DOHH2 (cell line): Measurements from ENCODE around the gene PTPRN2.

Source experiments
- H3F3A ChIP-seq: fragments of 200-600 bp; sonication (generic), shearing (Covaris generic); 2 replicates; pipeline ENCODE4 v1.6.0; 2016; ENCODE audit warnings: antibody characterized with exemption, mild to moderate bottlenecking; ENCODE audit not compliant: control insufficient read depth, insufficient read depth
- H3K27ac ChIP-seq: fragments of 200-600 bp; sonication (generic); 2 replicates; pipeline ENCODE4 v1.5.1; 2014; ENCODE audit warnings: low read depth, mild to moderate bottlenecking, low read length, moderate library complexity
- H3K27me3 ChIP-seq: fragments of 200-600 bp; sonication (generic); 2 replicates; pipeline ENCODE4 v1.6.1; 2014; ENCODE audit warnings: mild to moderate bottlenecking, low read length, mixed read lengths; ENCODE audit not compliant: control insufficient read depth
- H3K36me3 ChIP-seq: fragments of 200-600 bp; sonication (generic); 2 replicates; pipeline ENCODE4 v1.6.1; 2014; ENCODE audit warnings: mild to moderate bottlenecking, low read length, moderate library complexity, mixed read lengths; ENCODE audit not compliant: control insufficient read depth
- H3K4me1 ChIP-seq: fragments of 200-600 bp; sonication (generic); 2 replicates; pipeline ENCODE4 v1.6.1; 2014; ENCODE audit warnings: mild to moderate bottlenecking, low read length, mixed read lengths; ENCODE audit not compliant: control insufficient read depth
- H3K4me2 ChIP-seq: fragments of 200-600 bp; sonication (generic); 2 replicates; pipeline ENCODE4 v1.6.0; 2014; ENCODE audit warnings: mild to moderate bottlenecking, low read length, moderate library complexity
- H3K4me3 ChIP-seq: fragments of 200-600 bp; sonication (generic); 2 replicates; pipeline ENCODE4 v1.5.1; 2014; ENCODE audit warnings: mild to moderate bottlenecking, low read length, mixed read lengths
- H3K79me2 ChIP-seq: fragments of 200-600 bp; sonication (generic); 2 replicates; pipeline ENCODE4 v1.6.1; 2014; ENCODE audit warnings: mild to moderate bottlenecking, low read length, mixed read lengths; ENCODE audit not compliant: control insufficient read depth
- H3K9me2 ChIP-seq: fragments of 200-600 bp; sonication (generic); replicated peaks from 2 replicates; pipeline ENCODE4 v1.6.1; 2014; ENCODE audit warnings: mild to moderate bottlenecking, low read length, mixed read lengths; ENCODE audit not compliant: control insufficient read depth
- H3K9me3 ChIP-seq: fragments of 200-600 bp; sonication (generic); 2 replicates; pipeline ENCODE4 v1.6.1; 2014; ENCODE audit warnings: antibody characterized with exemption, low read length, mixed read lengths; ENCODE audit not compliant: control insufficient read depth, insufficient read depth
- H4K20me1 ChIP-seq: fragments of 200-600 bp; sonication (generic); 2 replicates; pipeline ENCODE4 v1.6.0; 2014; ENCODE audit warnings: low read depth, mild to moderate bottlenecking, antibody characterized with exemption, low read length, moderate library complexity; ENCODE audit not compliant: control insufficient read depth, insufficient read depth
- EZH2phosphoT487 ChIP-seq: fragments of 200-600 bp; sonication (generic); IDR thresholded peaks from 2 replicates; pipeline ENCODE4 v1.6.1; 2017; ENCODE audit warnings: borderline replicate concordance, mild to moderate bottlenecking, antibody characterized with exemption, low read length, moderate library complexity, mixed read lengths
- TF ChIP-seq, protein P1 (sequence below): fragments of 200-600 bp; sonication (generic); IDR thresholded peaks from one replicate; pipeline ENCODE4 v1.5.1; 2014; ENCODE audit warnings: antibody characterized with exemption, mild to moderate bottlenecking, low read depth, low read length; ENCODE audit not compliant: poor library complexity, severe bottlenecking

Gene PTPRN2

DNA sequence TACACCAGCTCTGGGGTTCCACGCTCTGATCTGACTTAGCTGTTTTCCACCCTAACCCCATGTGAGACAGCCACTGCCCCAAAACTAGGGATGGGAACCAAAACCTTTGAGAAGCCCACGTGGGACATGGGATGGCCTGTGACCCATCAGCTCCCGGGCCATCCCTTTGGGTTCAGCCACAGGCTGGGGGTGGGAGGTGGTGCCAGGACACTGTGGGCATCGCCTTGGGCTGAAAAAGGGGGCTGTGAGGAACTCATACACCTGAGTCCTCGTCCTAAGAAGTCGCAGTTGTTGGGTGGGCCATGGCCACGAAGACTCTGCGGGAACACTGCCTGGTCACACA is 871.7 kb downstream of the PTPRN2 start:
- H3K79me2 ChIP-seq: no peaks in the 10 kb centered on the region
- no peak overlapping the region for H3K4me2 ChIP-seq
- no peak overlapping the region for H3K27ac ChIP-seq
- H3F3A ChIP-seq: no peaks in the 10 kb centered on the region
- no peak overlapping the region for H3K4me3 ChIP-seq
- no peaks in the 10 kb centered on the region for H3K4me1 ChIP-seq
- no peaks in the 10 kb centered on the region for H3K27me3 ChIP-seq
- TF ChIP-seq, protein P1, sequence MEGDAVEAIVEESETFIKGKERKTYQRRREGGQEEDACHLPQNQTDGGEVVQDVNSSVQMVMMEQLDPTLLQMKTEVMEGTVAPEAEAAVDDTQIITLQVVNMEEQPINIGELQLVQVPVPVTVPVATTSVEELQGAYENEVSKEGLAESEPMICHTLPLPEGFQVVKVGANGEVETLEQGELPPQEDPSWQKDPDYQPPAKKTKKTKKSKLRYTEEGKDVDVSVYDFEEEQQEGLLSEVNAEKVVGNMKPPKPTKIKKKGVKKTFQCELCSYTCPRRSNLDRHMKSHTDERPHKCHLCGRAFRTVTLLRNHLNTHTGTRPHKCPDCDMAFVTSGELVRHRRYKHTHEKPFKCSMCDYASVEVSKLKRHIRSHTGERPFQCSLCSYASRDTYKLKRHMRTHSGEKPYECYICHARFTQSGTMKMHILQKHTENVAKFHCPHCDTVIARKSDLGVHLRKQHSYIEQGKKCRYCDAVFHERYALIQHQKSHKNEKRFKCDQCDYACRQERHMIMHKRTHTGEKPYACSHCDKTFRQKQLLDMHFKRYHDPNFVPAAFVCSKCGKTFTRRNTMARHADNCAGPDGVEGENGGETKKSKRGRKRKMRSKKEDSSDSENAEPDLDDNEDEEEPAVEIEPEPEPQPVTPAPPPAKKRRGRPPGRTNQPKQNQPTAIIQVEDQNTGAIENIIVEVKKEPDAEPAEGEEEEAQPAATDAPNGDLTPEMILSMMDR: no peak
- no peak for TF ChIP-seq EZH2phosphoT487
- H3K9me3 ChIP-seq: peaks cover 55% of the 10 kb centered on the region
- H4K20me1 ChIP-seq: no peaks in the 10 kb centered on the region
- no peaks in the 10 kb centered on the region for H3K9me2 ChIP-seq
- H3K36me3 ChIP-seq: no peaks in the 10 kb centered on the region

DNA sequence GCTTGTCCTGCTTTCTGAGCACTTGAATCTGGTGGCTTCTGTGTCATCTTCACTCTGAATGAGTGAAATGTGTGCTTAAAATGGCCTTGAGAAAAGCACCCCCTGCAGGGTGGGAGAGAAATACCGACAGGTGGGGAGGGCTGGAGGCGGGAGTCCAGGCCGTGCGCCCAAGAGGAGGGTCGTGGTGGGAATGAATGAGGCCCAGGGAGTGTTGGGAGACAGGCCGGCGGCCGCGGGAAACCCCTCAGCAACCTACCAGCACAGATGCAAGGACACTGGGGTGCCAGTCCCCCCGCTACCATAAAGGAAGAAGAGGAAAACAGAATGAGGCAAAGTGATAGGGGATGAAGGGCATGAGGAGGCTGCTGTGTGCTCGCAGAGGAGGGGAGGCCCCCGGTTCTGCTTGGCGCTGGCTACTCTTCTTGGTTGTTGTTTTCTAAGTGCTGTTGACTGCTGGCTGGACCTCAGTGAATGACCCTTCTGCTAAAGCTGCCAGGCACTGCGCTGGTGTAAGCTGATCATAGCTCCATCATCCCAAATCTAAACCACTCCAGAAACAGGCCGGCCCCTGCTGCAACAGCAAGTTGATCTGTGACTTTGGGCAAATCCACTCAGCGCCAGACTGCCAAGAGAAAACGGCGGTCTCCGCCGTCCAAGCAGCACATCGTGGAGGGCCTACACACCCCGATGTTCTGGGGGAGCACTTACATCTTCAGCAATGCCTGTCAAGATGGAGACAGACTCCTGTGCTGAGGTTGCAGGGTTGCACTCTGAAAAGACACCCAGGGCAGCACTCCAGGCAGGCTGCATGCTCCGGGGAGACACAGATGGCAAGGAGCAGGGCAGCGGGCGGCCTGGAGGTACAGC is 872.3 kb downstream of the PTPRN2 start:
- TF ChIP-seq, protein P1: no peak
- TF ChIP-seq EZH2phosphoT487: no peak
- Histone ChIP-seq H3K4me1 (no peaks in the 10 kb centered on the region), H3K36me3 (no peaks in the 10 kb centered on the region), H3F3A (no peaks in the 10 kb centered on the region), H3K27me3 (no peaks in the 10 kb centered on the region), H3K9me3 (peaks cover 49% of the 10 kb centered on the region), H3K27ac (no peak overlapping the region), H3K79me2 (no peaks in the 10 kb centered on the region), H3K4me3 (no peak overlapping the region), H3K4me2 (no peak overlapping the region), H4K20me1 (no peaks in the 10 kb centered on the region), H3K9me2 (no peaks in the 10 kb centered on the region)

DNA sequence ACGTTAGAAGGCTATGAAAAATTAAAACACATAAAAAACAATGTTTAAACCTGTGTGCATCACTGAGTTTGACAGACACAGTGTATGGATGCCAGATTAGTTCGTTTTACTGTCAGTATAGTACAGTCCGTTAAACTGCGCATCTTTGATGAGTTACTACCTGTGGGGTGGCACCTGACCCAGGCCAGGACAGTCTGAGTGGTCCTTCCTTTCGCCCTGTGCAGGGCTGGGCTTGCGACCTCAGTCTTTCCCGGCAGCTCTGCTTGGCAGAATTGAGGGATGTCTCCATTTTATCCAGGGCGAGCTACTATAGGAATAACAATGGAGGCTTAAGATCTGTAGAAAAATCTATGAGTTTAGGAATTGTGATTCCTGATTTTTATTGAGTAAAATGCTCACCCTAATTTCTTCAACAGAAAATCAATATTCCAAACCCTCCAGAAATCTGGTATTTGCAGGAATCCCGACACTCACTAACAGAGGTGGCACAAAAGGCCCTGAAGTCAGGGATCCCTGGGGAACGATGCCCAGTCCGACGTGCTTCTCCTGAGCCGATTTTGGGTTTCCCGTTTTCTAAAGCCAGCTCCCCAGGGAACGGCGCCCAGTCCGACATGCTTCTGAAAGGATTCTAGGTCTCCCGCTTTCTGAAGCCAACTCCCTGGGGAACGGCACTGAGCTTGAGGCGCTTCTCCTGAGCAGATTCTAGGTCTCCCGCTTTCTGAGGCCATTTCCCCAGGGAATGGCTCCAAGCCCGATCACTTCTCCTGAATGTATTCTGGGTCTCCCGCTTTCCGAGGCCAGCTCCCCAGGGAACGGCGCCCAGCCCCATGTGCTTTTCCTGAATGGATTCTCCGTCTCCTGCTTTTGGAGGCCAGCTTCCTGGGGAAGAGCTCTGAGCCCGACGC is 873.2 kb downstream of the PTPRN2 start:
- Histone ChIP-seq H4K20me1 (no peaks in the 10 kb centered on the region), H3K4me2 (no peak overlapping the region)
- TF ChIP-seq, protein P1: no peak
- TF ChIP-seq EZH2phosphoT487: no peak

More for the DNA sequence above, 873.2 kb downstream of the PTPRN2 start:
- Histone ChIP-seq H3K27me3 (no peaks in the 10 kb centered on the region), H3K4me3 (no peak overlapping the region), H3K9me2 (no peaks in the 10 kb centered on the region), H3K27ac (no peak overlapping the region), H3K36me3 (no peaks in the 10 kb centered on the region), H3K79me2 (no peaks in the 10 kb centered on the region), H3K4me1 (no peaks in the 10 kb centered on the region), H3F3A (no peaks in the 10 kb centered on the region), H3K9me3 (peaks cover 42% of the 10 kb centered on the region)
